Measurements from ENCODE around the gene KATNBL1.
A peak's percentile ranks its signal among the peaks of the same experiment; 100 is the strongest.

Gene KATNBL1

DNA sequence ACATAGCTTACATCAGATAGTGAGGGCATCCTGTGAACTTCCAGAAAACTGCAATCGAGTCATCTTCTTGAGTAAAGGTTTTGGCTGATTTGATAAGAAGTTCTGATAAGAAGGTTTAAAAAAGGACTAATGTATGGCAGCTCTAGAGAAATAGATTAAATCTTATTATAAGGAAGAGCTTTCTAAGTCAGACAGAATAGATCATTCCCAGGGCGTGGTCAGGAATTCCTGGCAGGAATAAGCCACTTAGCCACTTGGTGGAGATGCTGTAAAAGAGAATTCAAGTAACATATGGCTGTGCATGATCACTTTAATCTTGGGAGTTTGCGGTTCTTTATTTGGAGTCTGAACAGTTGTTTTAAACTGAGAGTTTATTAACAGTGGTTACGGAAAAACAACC is 90.6 kb downstream of the KATNBL1 start:
- no peaks in the 10 kb centered on the region for H3K36me3 ChIP-seq (ENCODE audit: insufficient read depth, low read length)
- TF ChIP-seq EZH2 (IDR thresholded peaks at IDR 0.05) = no peak
- TF ChIP-seq FOXP2 (optimal IDR thresholded peaks at IDR 0.05; ENCODE audit: control extremely low read depth, extremely low read length, insufficient read depth) = no peak
- TF ChIP-seq POLR2AphosphoS5 (IDR thresholded peaks at IDR 0.05; ENCODE audit: borderline replicate concordance, low read depth, low read length) = no peak

DNA sequence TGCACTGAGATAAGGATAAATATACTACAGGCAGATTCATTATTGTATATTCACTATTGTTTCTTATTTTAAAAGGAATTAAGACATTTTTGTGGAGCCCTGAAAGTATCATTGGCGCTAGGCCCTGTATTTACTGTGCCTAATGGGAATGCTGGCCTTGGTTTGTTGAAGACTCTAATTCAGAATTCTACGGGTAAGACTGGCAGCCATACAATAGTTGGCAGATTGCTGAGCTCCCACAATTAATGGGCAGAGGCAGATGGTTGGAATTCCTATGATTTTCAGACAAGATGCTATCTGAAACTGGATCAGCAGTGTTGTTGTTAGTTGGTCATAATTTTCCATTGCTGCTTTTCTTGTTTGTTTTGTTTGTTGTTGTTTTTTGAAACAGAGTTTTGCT is 93.3 kb downstream of the KATNBL1 start:
- Histone ChIP-seq H3K36me3 (ENCODE audit: insufficient read depth, low read length) (no peaks in the 10 kb centered on the region), H3K9ac (ENCODE audit: insufficient read length) (no peak overlapping the region), H3K9me3 (ENCODE audit: low read depth, low read length) (no peaks in the 10 kb centered on the region), H3K27ac (no peak overlapping the region), H3K4me3 (no peak overlapping the region)
- no peak for DNase-seq (ENCODE audit: low read depth, low spot score)
- TF ChIP-seq FOXP2 (optimal IDR thresholded peaks at IDR 0.05; ENCODE audit: control extremely low read depth, extremely low read length, insufficient read depth) (no peak), POLR2AphosphoS5 (IDR thresholded peaks at IDR 0.05; ENCODE audit: borderline replicate concordance, low read depth, low read length) (no peak), EZH2 (IDR thresholded peaks at IDR 0.05) (no peak)

More for the DNA sequence above, 90.6 kb downstream of the KATNBL1 start:
- DNase-seq (ENCODE audit: low read depth, low spot score) = no peak
- Histone ChIP-seq H3K9ac (ENCODE audit: insufficient read length) (no peak overlapping the region), H3K27ac (no peak overlapping the region), H3K9me3 (ENCODE audit: low read depth, low read length) (no peaks in the 10 kb centered on the region), H3K4me3 (no peak overlapping the region)

DNA sequence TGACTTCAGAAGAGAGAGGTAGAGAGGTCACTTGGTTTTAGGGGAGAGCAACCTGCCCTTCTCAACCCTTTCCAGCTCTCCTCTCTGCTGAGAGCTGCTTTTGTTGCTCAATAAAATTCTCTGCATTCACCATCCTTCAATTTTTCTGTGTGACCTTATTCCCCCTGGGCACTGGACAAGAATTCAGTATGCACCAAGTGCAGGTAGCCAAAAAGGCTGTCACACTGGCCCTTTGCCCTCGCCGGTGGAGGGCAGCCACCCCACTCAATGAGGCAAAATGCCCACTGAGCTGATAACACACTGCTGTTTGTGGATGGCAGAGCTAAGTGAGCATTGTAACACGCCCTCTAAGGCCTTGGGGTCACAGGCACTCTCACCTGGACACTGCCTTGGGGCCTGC is 95.2 kb downstream of the KATNBL1 start:
- no peaks in the 10 kb centered on the region for H3K36me3 ChIP-seq (ENCODE audit: insufficient read depth, low read length)
- no peak for DNase-seq (ENCODE audit: low read depth, low spot score)

DNA sequence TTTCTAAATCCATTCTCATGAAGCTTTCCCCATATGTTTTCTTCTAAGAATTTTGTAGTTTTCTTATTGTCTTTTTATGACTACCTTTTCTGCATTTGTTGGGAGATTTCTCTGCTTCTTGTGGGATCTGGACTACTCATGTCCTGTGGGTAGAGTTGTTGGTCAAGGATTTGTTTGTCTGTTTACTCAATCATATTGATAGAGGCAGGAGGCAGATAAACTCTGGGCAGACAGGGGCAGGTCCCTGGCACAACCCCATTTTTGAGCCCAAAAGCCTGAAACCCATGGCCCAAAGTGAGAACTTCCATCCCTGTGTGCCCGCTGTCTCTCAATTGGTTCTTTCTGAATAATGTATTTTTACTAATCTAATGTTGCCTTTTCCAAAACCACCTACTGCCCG is 95.7 kb downstream of the KATNBL1 start:
- Histone ChIP-seq H3K9me3 (ENCODE audit: low read depth, low read length) (no peaks in the 10 kb centered on the region), H3K9ac (ENCODE audit: insufficient read length) (no peak overlapping the region), H3K27ac (no peak overlapping the region), H3K36me3 (ENCODE audit: insufficient read depth, low read length) (no peaks in the 10 kb centered on the region), H3K4me3 (no peak overlapping the region)
- TF ChIP-seq FOXP2 (optimal IDR thresholded peaks at IDR 0.05; ENCODE audit: control extremely low read depth, extremely low read length, insufficient read depth) (no peak), EZH2 (IDR thresholded peaks at IDR 0.05) (no peak), POLR2AphosphoS5 (IDR thresholded peaks at IDR 0.05; ENCODE audit: borderline replicate concordance, low read depth, low read length) (no peak)
- DNase-seq (ENCODE audit: low read depth, low spot score) = no peak

More for the DNA sequence above, 95.2 kb downstream of the KATNBL1 start:
- no peaks in the 10 kb centered on the region for H3K9me3 ChIP-seq (ENCODE audit: low read depth, low read length)
- no peak for TF ChIP-seq POLR2AphosphoS5 (IDR thresholded peaks at IDR 0.05; ENCODE audit: borderline replicate concordance, low read depth, low read length)
- no peak for TF ChIP-seq FOXP2 (optimal IDR thresholded peaks at IDR 0.05; ENCODE audit: control extremely low read depth, extremely low read length, insufficient read depth)
- no peak overlapping the region for H3K4me3 ChIP-seq
- no peak overlapping the region for H3K27ac ChIP-seq
- no peak overlapping the region for H3K9ac ChIP-seq (ENCODE audit: insufficient read length)

DNA sequence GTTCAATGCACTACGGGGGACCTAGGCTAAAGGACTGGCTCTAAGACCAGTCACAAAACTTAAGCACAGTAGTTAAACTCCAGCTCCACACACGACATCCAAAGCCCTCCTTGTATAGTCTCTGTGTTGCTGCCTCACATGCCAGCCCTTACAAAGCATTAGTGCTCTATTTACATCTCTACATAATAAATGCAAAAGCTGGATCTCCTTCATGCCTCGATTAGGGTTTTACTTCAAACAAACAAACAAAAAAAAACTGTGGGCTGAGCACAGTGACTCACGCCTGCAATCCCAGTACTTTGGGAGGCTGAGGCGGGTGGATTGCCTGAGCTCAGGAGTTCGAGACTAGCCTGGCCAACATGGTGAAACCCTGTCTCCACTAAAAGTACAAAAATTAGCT is 98.4 kb downstream of the KATNBL1 start:
- no peak overlapping the region for H3K9ac ChIP-seq (ENCODE audit: insufficient read length)
- H3K27ac ChIP-seq = no peak overlapping the region
- no peak for DNase-seq (ENCODE audit: low read depth, low spot score)
- H3K4me3 ChIP-seq = no peak overlapping the region
- H3K36me3 ChIP-seq (ENCODE audit: insufficient read depth, low read length) = no peaks in the 10 kb centered on the region
- TF ChIP-seq EZH2 (IDR thresholded peaks at IDR 0.05) (no peak), POLR2AphosphoS5 (IDR thresholded peaks at IDR 0.05; ENCODE audit: borderline replicate concordance, low read depth, low read length) (no peak), FOXP2 (optimal IDR thresholded peaks at IDR 0.05; ENCODE audit: control extremely low read depth, extremely low read length, insufficient read depth) (no peak)
- H3K9me3 ChIP-seq (ENCODE audit: low read depth, low read length) = no peaks in the 10 kb centered on the region

DNA sequence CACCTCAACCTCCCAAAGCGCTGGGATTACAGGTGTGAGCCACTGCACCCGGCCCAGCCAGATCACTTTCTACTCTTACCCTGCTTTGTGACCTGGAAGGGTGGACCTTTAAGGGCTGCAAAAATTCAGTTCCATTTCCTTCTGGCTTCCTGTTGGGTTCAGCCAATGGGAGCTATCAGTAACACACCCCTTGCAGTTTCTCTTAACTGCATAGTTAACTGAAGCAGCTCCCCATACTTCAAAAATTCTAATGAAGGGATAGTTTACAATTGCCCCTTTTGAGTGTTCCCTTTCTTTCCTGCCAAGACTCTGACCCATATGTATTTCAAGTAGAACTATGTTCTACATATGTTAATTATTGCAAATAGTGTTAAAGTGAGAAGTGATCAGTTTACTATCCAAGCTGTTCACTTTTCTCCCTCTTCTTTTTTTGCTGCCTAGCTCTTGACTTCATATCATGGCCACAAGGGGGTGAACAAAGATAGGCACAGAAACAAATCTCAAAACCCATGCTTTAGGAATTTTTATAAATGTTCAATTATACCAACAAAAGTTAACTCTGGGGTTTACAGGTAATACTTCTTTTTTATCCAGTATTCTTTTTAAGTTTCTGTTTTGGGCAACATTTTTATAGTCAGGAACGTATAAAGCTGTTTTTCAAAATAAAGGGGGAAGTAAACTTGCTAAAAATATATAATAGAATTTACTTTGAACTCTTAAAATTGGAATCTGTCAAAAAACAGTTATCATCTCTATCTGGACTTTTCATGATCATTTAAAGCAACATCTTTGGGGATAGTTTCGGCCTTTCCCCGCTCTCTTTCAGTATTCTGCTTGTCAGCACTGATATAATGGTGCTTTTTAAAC is 99.9 kb downstream of the KATNBL1 start:
- H3K9ac ChIP-seq (ENCODE audit: insufficient read length) = no peak overlapping the region
- no peak overlapping the region for H3K27ac ChIP-seq
- no peak for TF ChIP-seq FOXP2 (optimal IDR thresholded peaks at IDR 0.05; ENCODE audit: control extremely low read depth, extremely low read length, insufficient read depth)
- TF ChIP-seq EZH2 (IDR thresholded peaks at IDR 0.05) = no peak
- no peaks in the 10 kb centered on the region for H3K36me3 ChIP-seq (ENCODE audit: insufficient read depth, low read length)
- H3K4me3 ChIP-seq = no peak overlapping the region
- no peaks in the 10 kb centered on the region for H3K9me3 ChIP-seq (ENCODE audit: low read depth, low read length)
- peak; percentile 18 for DNase-seq (ENCODE audit: low read depth, low spot score)

DNA sequence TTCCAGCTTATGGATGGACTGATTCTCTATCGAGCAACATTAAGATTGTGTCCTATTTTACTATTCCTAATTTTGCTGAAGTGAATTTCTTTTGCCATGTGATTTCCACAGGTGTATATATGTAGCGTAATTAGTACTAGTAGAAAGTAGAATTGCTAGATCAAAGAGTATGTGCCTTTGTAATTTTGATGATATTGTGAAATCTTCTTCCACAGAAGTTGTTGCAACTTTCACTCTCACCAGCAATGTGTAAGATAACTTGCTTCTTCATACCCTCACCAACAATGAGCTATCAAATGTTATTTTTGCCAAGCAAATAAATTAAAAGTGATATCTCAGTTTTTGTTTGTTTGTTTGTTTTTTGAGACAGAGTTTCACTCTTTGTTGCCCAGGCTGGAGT is 102.6 kb downstream of the KATNBL1 start:
- H3K36me3 ChIP-seq (ENCODE audit: insufficient read depth, low read length) = no peaks in the 10 kb centered on the region
- TF ChIP-seq FOXP2 (optimal IDR thresholded peaks at IDR 0.05; ENCODE audit: control extremely low read depth, extremely low read length, insufficient read depth) = no peak
- TF ChIP-seq EZH2 (IDR thresholded peaks at IDR 0.05) = no peak
- TF ChIP-seq POLR2AphosphoS5 (IDR thresholded peaks at IDR 0.05; ENCODE audit: borderline replicate concordance, low read depth, low read length) = no peak

DNA sequence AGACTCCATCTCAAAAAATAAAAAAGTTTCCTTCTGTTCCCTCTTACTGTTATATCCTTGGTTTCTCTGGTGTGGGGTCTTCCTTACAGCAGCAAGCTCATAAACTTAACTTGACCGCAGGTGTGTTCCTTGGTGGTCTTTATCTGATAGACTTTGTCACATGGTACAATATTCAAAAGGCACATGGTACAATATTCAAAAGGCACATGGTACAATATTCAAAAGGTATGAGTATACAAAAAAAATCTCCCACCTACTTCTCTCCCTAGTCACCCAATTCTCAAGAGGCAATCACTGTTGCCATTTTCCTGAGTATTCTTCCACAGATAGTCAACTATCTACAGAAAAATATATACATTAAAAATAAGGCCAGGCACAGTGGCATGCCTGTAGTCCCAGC is 103.5 kb downstream of the KATNBL1 start:
- no peak overlapping the region for H3K27ac ChIP-seq
- no peaks in the 10 kb centered on the region for H3K36me3 ChIP-seq (ENCODE audit: insufficient read depth, low read length)
- no peak overlapping the region for H3K4me3 ChIP-seq
- no peak for DNase-seq (ENCODE audit: low read depth, low spot score)
- no peaks in the 10 kb centered on the region for H3K9me3 ChIP-seq (ENCODE audit: low read depth, low read length)
- no peak overlapping the region for H3K9ac ChIP-seq (ENCODE audit: insufficient read length)
- TF ChIP-seq POLR2AphosphoS5 (IDR thresholded peaks at IDR 0.05; ENCODE audit: borderline replicate concordance, low read depth, low read length) (no peak), EZH2 (IDR thresholded peaks at IDR 0.05) (no peak), FOXP2 (optimal IDR thresholded peaks at IDR 0.05; ENCODE audit: control extremely low read depth, extremely low read length, insufficient read depth) (no peak)

More for the DNA sequence above, 102.6 kb downstream of the KATNBL1 start:
- Histone ChIP-seq H3K4me3 (no peak overlapping the region), H3K27ac (no peak overlapping the region), H3K9me3 (ENCODE audit: low read depth, low read length) (no peaks in the 10 kb centered on the region), H3K9ac (ENCODE audit: insufficient read length) (no peak overlapping the region)
- DNase-seq (ENCODE audit: low read depth, low spot score) = no peak

Data from SK-N-MC (cell line).